SK-N-SH treated with all-trans-retinoic acid at 6 μM for 48 hours (cell line): ENCODE measurements around the gene WDR37.

Experiments
- ARNTL ChIP-seq: fragments of 450-650 bp; formaldehyde crosslinking; IDR thresholded peaks from 2 replicates; pipeline ENCODE4 v1.5.0; 2020; ENCODE audit warnings: low read depth, mild to moderate bottlenecking, moderate library complexity, borderline replicate concordance
- BACH2 ChIP-seq: fragments of 250-450 bp; sonication (Bioruptor Pico); IDR thresholded peaks from 2 replicates; pipeline ENCODE4 v1.9.0; 2021; ENCODE audit warnings: mild to moderate bottlenecking, borderline replicate concordance
- CSDC2 ChIP-seq: fragments of 250-450 bp; sonication (Bioruptor Pico); IDR thresholded peaks from 2 replicates; pipeline ENCODE4 v1.5.0; 2020; ENCODE audit warnings: mild to moderate bottlenecking, moderate library complexity
- ESRRG ChIP-seq: fragments of 250-450 bp; sonication (Bioruptor Pico); IDR thresholded peaks from 2 replicates; pipeline ENCODE4 v1.6.1; 2021; ENCODE audit warnings: mild to moderate bottlenecking
- GLIS3 ChIP-seq: fragments of 250-450 bp; sonication (Bioruptor Pico); IDR thresholded peaks from 2 replicates; pipeline ENCODE4 v1.5.0; 2020; ENCODE audit warnings: mild to moderate bottlenecking, moderate library complexity
- ISL1 ChIP-seq: fragments of 250-450 bp; sonication (Bioruptor Pico); IDR thresholded peaks from 2 replicates; pipeline ENCODE4 v2.1.2; 2022; ENCODE audit warnings: mild to moderate bottlenecking, moderate library complexity
- PATZ1 ChIP-seq: fragments of 250-450 bp; sonication (Bioruptor Pico); IDR thresholded peaks from 2 replicates; pipeline ENCODE4 v1.8.0; 2020; ENCODE audit warnings: mild to moderate bottlenecking, moderate library complexity, borderline replicate concordance
- RARB ChIP-seq: fragments of 250-450 bp; sonication (Bioruptor Pico); IDR thresholded peaks from 2 replicates; pipeline ENCODE4 v1.8.0; 2021; ENCODE audit warnings: mild to moderate bottlenecking, moderate library complexity
- TCF4 ChIP-seq: fragments of 250-450 bp; sonication (Bioruptor Pico); IDR thresholded peaks from 2 replicates; pipeline ENCODE4 v1.8.0; 2021; ENCODE audit warnings: mild to moderate bottlenecking, moderate library complexity, borderline replicate concordance
- TSHZ2 ChIP-seq: fragments of 250-450 bp; sonication (Bioruptor Pico); IDR thresholded peaks from 2 replicates; pipeline ENCODE4 v1.5.0; 2020; ENCODE audit warnings: mild to moderate bottlenecking, moderate library complexity
- ZC3H10 ChIP-seq: fragments of 250-450 bp; sonication (Bioruptor Pico); IDR thresholded peaks from 2 replicates; pipeline ENCODE4 v1.5.1; 2021; ENCODE audit warnings: mild to moderate bottlenecking, moderate library complexity
- ZNF8 ChIP-seq: fragments of 450-650 bp; formaldehyde crosslinking; IDR thresholded peaks from 2 replicates; pipeline ENCODE4 v1.5.0; 2020; ENCODE audit warnings: mild to moderate bottlenecking, moderate library complexity
- TF ChIP-seq, protein P1 (sequence below): fragments of 250-450 bp; sonication (Bioruptor Pico); IDR thresholded peaks from 2 replicates; pipeline ENCODE4 v1.5.1; 2021; ENCODE audit warnings: mild to moderate bottlenecking, moderate library complexity

GRCh38 chr10:1156921-1157614, 100.9 kb downstream of the WDR37 start:
- TF ChIP-seq ZNF8 (CRISPR knock-in tag) (no peak), ESRRG (CRISPR knock-in tag) (no peak), ISL1 (CRISPR knock-in tag) (no peak), TSHZ2 (CRISPR knock-in tag) (no peak), BACH2 (CRISPR knock-in tag) (no peak), TCF4 (CRISPR knock-in tag) (no peak), PATZ1 (no peak), ZC3H10 (no peak), CSDC2 (CRISPR knock-in tag) (no peak), RARB (CRISPR knock-in tag) (no peak), ARNTL (CRISPR knock-in tag) (no peak), GLIS3 (CRISPR knock-in tag) (no peak)
- TF ChIP-seq, protein P1, sequence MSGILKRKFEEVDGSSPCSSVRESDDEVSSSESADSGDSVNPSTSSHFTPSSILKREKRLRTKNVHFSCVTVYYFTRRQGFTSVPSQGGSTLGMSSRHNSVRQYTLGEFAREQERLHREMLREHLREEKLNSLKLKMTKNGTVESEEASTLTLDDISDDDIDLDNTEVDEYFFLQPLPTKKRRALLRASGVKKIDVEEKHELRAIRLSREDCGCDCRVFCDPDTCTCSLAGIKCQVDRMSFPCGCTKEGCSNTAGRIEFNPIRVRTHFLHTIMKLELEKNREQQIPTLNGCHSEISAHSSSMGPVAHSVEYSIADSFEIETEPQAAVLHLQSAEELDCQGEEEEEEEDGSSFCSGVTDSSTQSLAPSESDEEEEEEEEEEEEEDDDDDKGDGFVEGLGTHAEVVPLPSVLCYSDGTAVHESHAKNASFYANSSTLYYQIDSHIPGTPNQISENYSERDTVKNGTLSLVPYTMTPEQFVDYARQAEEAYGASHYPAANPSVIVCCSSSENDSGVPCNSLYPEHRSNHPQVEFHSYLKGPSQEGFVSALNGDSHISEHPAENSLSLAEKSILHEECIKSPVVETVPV (CRISPR knock-in tag): no peak
